Activated T-cell treated with anti-CD3 and anti-CD28 coated beads, Interleukin-2, amount 50 U/mL, for 4 hours (primary cell): Measurements from ENCODE around the gene NKAPD1. TPM values are rescaled to one million over a fixed set of nuclear protein-coding genes. Genes with fewer than 3 reads are reported as not detected.
"Not testable (repeated sequence)": the region's sequence is repeated elsewhere in the genome, so short reads cannot be mapped to it uniquely, and the experiment has no call there.

Experiments used
- ATAC-seq, 2 donors: fragments of 200-7000 bp; cut with Tn5 transposase; one replicate each; pipeline ENCODE4 v1.10.0; 2021
- DNase-seq: peaks from one replicate; pipeline ENCODE4 v3.0.0-alpha.2; 2020
- H3K27me3 Mint-ChIP-seq: one replicate; pipeline ENCODE4 v1.8.0; 2021; ENCODE audit warnings: low read depth, mixed read lengths
- H3K36me3 Mint-ChIP-seq: one replicate; pipeline ENCODE4 v1.8.0; 2022; ENCODE audit warnings: mixed read lengths; ENCODE audit not compliant: insufficient read depth
- H3K4me1 Mint-ChIP-seq: one replicate; pipeline ENCODE4 v1.8.0; 2021; ENCODE audit warnings: low read depth, mixed read lengths
- H3K4me3 Mint-ChIP-seq: one replicate; pipeline ENCODE4 v1.8.0; 2021; ENCODE audit warnings: mild to moderate bottlenecking, moderate library complexity, mixed read lengths
- H3K9me3 Mint-ChIP-seq: one replicate; pipeline ENCODE4 v1.8.0; 2021; ENCODE audit warnings: mixed read lengths
- total RNA-seq, 3 donors: library from RNA; stranded (reverse); gene quantifications; one replicate each; pipeline ENCODE4 v1.2.1, GENCODE V29; 2021

Gene NKAPD1, protein sequence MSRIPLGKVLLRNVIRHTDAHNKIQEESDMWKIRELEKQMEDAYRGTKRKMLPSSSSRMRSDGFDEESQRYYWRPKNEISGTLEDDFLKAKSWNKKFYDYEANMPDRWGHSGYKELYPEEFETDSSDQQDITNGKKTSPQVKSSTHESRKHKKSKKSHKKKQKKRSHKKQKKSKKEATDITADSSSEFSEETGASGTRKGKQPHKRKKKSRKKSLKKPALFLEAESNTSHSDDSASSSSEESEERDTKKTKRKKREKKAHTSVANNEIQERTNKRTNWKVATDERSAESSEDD
- 10 to 100 TPM; 19.1 to 21.5 (median 19.8) TPM for total RNA-seq

DNA sequence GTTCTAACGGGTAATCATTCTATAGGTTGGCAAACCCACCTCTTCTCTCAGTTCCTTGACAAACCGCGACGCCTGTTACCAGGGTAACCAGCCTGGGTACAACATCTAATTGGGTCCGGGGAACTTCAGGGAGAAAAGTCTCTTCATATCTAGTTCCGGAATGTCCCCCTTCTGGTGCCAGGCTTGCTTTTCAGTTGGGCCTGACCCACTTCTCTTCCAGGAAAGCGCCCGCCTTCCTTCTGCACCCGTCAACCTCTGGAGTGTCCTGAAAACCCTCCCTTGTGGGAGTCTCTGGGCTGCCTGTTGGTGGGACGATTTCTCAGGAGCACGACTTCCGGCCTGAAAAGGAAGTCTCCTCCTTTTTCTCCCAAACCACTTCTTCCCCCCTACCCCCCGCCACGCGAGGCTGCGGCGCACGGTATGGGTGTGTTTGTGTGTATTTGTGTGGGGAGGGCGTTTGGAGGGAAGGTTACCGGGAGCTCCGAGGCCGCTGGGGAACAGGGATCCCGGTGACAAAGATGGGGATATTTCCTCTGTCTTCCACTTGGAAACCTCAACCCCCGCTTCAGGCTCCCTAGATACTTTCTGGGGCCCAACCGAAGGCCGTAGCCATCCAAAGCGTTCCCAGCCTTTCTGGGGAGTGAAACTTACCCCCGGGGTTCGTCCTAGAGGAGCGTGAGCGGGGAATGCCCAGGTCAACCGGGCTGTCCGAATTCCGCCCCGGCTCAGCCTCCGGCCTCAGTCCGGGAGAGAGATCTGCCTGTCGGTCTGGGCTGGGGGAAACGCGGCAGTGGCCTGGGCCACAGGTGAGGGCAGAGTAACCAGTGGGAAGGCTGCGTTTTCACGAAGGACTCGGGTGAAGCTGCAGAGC, at the start of gene NKAPD1, which contains the start of gene PIH1D2:
Gene NKAPD1 (plus strand): TSS at position 359 of the 871 bp plus-strand sequence. CDS start 1,276 bp downstream, outside the sequence.
Gene PIH1D2 (minus strand): TSS at position 77 of the 871 bp plus-strand sequence. CDS start 843 bp downstream, outside the sequence.
- Mint-ChIP-seq H3K36me3 (peaks cover 17% of the 10 kb centered on the region), H3K4me3 (peak within 1 kb of the TSS; percentile 92)

DNA sequence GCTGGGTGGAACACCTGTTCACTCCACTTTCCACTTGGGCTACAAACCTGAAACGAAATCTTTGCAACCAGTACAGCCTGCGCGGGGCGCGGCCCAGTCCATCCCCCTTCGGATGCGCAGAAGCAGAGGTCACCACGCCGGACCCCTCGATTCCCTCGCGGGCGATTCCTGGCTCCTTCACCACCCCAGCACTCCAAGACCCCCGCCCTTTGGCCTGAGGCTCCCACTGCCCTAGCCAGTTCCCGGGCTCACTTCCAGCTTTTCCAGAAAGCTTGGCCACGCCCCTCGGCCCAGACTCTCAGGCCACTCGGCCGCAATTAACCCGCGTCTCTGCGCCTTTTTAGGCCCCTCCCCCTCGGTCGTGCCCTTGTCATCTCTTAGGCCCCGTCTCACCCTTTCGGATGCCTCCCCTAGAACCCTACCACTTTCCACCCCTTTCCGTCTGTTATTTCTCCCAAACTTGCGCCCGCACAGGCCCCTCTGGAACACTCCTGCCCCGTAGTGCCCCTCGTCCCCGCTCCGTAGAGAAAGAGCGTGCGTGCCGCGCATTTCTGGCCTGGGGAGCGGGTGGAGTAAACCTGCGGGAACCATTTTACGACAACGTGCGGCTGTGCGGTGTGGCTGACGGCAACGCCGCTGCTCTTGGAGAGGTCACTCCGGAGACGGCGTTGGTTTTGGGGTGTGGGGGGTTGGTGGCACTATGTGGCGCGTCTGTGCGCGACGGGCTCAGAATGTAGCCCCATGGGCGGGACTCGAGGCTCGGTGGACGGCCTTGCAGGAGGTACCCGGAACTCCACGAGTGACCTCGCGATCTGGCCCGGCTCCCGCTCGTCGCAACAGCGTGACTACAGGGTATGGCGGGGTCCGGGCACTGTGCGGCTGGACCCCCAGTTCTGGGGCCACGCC, 49.1 kb upstream of the NKAPD1 start, which contains the start of gene DLAT:
Gene DLAT (plus strand): TSS at position 636 of the 906 bp plus-strand sequence. CDS start 65 bp downstream, at position 701.
- ATAC-seq = peak; percentile 92 to 93

More for the DNA sequence above, at the start of gene NKAPD1, which contains the start of gene PIH1D2:
- peak; percentile 91 to 93 for ATAC-seq
- no peaks in the 10 kb centered on the region for H3K9me3 Mint-ChIP-seq
- DNase-seq = peak; percentile 68
- H3K27me3 Mint-ChIP-seq = peaks cover 8% of the 10 kb centered on the region
- peaks cover 24% of the 10 kb centered on the region for H3K4me1 Mint-ChIP-seq

DNA sequence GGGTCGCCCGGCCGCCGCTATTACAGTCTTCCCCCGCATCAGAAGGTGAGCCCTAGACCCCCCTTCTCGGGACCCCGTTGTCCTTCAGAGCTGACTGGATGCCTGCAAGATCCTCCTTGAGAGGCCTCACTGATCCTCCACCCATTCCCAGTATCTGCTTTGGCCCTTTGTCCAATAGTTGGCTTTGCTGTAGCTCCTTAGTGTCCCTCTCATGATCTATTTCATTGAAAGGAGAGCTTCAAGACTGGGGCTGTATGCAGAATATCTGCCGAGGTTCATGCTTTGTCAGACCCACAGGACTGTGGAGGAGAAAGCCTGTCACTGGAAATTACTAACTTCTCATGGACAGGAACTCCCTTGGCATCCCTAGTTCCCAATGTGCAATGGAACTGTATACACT, 48.4 kb upstream of the NKAPD1 start:
- peaks cover 22% of the 10 kb centered on the region for H3K4me1 Mint-ChIP-seq
- H3K27me3 Mint-ChIP-seq = no peaks in the 10 kb centered on the region
- H3K36me3 Mint-ChIP-seq = peaks cover 20% of the 10 kb centered on the region
- ATAC-seq (peak in 1 of 2 donors; percentile 9), DNase-seq (no peak)
- peak overlapping the region; percentile 99 for H3K4me3 Mint-ChIP-seq
- no peaks in the 10 kb centered on the region for H3K9me3 Mint-ChIP-seq

More for the DNA sequence above, 49.1 kb upstream of the NKAPD1 start, which contains the start of gene DLAT:
- H3K4me1 Mint-ChIP-seq = peaks cover 19% of the 10 kb centered on the region
- peak within 1 kb of the TSS; percentile 99 for H3K4me3 Mint-ChIP-seq
- no peaks in the 10 kb centered on the region for H3K27me3 Mint-ChIP-seq
- H3K36me3 Mint-ChIP-seq = peaks cover 16% of the 10 kb centered on the region
- DNase-seq = peak; percentile 71
- no peaks in the 10 kb centered on the region for H3K9me3 Mint-ChIP-seq

DNA sequence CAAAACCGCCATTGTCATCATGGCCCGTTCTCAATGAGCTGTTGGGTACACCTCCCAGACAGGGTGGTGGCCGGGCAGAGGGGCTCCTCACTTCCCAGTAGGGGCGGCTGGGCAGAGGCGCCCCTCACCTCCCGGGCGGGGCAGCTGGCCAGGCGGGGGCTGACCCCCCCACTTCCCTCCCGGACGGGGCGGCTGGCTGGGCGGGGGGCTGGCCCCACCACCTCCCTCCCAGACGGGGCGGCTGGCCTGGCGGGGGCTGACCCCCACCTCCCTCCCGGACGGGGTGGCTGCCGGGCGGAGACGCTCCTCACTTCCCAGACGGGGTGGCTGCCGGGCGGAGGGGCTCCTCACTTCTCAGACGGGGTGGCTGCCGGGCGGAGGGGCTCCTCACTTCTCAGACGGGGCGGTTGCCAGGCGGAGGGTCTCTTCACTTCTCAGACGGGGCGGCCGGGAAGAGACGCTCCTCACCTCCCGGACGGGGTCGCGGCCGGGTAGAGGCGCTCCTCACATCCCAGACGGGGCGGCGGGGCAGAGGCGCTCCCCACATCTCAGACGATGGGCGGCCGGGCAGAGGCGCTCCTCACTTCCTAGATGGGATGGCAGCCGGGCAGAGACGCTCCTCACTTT, 47.2 kb upstream of the NKAPD1 start:
- H3K9me3 Mint-ChIP-seq, ATAC-seq, DNase-seq, H3K27me3 Mint-ChIP-seq, H3K4me3 Mint-ChIP-seq: not testable (repeated sequence)
- peaks cover 20% of the 10 kb centered on the region for H3K36me3 Mint-ChIP-seq
- H3K4me1 Mint-ChIP-seq = peaks cover 22% of the 10 kb centered on the region

DNA sequence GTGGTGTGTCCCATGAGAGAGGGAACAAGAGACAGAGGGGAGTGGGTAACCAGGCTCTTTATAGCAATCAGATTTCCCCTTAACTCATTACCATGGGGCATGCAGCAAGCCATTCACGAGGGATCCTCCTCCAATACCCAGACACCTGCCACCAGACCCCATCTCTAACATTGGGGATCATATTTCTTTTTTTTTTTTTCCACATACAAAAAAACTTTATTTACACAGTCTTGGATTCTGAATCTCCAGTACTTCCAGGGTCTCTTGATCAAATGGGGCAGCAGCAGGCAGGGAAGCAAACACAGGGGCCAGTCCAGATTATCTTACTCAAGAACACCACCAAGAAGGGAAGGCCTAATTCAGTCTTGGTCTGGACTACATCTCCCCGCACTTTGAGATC, 44.6 kb upstream of the NKAPD1 start:
- DNase-seq (no peak), ATAC-seq (no peak)
- no peaks in the 10 kb centered on the region for H3K27me3 Mint-ChIP-seq
- peaks cover 14% of the 10 kb centered on the region for H3K4me1 Mint-ChIP-seq
- no peak overlapping the region for H3K4me3 Mint-ChIP-seq
- no peaks in the 10 kb centered on the region for H3K9me3 Mint-ChIP-seq
- H3K36me3 Mint-ChIP-seq = peaks cover 32% of the 10 kb centered on the region

DNA sequence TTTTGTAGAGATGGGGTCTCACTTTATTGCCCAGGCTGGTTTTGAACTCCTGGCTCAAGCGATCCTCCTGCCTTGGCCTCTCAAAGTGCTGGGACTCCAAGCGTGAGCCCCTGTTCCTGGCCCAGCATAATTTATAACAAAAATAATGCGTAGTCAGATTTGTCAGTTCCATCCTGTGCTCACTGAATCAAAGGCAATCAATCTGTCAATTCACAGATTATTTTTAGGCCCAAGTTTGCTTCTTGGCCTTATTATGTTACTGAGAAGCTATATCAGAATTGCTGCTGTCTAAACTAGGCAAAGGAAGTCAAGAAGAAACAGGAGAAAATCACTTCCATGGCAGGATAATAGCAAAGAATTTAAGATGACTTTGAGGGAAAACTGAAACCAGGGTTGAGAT, 40.2 kb upstream of the NKAPD1 start:
- DNase-seq (no peak), ATAC-seq (no peak)
- Mint-ChIP-seq H3K4me3 (no peak overlapping the region), H3K4me1 (peaks cover 7% of the 10 kb centered on the region), H3K36me3 (peaks cover 37% of the 10 kb centered on the region), H3K27me3 (no peaks in the 10 kb centered on the region), H3K9me3 (no peaks in the 10 kb centered on the region)

DNA sequence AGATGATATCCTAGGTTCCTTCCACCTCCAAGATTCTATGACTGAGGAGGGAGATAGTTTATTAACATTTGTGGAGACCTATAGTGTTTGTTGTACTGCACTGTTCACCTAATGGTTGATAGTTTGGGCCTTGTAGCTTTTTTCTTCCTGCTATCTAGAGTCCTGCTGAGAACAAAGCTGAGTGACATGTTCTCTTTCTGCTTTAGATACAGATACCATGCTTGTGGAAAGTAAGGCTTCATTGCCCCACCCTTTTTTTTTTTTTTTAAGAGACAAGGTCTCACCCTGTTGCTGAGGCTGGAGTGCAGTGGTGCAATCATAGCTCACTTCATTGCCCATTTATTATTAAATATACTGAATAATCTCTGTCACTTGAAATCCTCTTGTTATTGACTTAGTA, 36.6 kb upstream of the NKAPD1 start:
- Mint-ChIP-seq H3K4me3 (no peak overlapping the region), H3K9me3 (no peaks in the 10 kb centered on the region), H3K36me3 (peaks cover 37% of the 10 kb centered on the region), H3K27me3 (no peaks in the 10 kb centered on the region), H3K4me1 (peaks cover 7% of the 10 kb centered on the region)
- ATAC-seq (no peak), DNase-seq (no peak)

DNA sequence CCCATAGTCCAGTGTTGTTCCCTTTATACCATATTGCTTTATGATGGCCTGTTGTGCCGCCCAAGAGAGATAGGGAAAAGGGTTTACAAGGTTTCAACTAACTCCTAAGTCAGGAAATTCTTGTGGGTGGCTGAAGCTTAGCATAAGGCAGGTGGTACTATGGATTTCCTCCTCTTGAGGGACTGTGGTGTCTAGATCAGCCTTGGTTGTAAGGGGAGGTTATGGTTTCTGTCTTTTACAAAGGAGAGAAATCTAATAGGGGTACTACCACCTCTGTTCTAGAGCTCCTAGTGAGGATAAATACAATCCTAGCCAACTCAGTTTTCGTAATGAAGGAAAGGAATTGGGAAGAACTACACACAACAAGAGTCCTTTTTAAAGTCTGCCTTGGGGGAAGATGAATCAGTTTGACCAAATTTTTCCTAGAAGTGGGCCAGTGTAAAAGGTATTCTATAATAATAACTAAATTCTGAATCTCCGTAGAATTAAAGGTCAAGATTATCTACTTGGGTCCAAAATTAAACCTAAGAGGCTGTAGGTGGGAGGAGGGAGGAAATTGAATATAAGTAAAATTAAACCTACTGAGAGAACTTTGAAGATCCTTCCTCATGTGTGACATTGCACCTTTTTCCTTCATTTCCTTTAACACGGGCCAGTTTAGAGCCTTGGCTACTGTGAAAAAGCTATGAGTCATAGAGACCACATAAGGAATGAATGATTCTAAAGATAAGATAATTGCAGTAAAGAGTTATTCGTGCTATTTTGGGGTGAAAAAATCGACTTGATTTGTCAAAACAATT, 31.7 kb upstream of the NKAPD1 start:
- Mint-ChIP-seq H3K36me3 (peaks cover 50% of the 10 kb centered on the region), H3K27me3 (no peaks in the 10 kb centered on the region), H3K4me1 (peaks cover 7% of the 10 kb centered on the region), H3K4me3 (no peak overlapping the region), H3K9me3 (no peaks in the 10 kb centered on the region)
- DNase-seq (no peak), ATAC-seq (no peak)

DNA sequence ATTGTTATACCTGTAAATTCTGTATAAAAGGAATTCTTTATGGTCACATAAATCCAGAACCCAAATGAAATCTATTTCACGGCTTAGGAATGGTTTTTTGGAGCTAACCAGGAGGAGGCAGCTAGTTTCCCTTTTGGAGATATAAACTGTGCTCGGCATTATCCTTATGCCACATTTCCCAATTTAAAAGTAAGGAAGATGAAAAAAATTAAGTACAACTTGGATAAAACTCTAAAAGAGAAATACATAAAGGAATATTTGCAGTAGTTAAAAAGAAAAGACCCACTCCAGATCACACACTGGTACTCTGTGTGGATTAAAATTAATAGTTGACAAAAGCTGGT, 31.2 kb upstream of the NKAPD1 start:
- DNase-seq (no peak), ATAC-seq (no peak)
- Mint-ChIP-seq H3K4me3 (no peak overlapping the region), H3K27me3 (no peaks in the 10 kb centered on the region), H3K36me3 (peaks cover 50% of the 10 kb centered on the region), H3K4me1 (peaks cover 10% of the 10 kb centered on the region), H3K9me3 (no peaks in the 10 kb centered on the region)

DNA sequence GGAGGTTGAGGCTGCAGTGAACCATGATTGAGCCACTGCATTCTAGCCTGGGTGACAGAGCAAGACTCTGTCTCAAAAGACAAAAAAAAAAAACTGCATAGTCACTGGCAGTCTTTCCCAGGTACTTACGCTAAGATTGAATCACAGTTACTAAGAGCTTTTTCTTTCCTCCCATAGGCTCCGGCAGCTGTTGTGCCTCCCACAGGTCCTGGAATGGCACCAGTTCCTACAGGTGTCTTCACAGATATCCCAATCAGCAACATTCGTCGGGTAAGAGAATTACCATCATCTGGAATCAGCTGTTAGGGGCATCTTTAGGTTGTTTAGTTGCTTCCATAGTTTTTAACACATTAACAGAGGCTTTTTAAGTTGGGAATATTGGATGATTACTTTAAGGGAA, 29.1 kb upstream of the NKAPD1 start:
- H3K4me1 Mint-ChIP-seq = peaks cover 23% of the 10 kb centered on the region
- H3K4me3 Mint-ChIP-seq = no peak overlapping the region
- H3K9me3 Mint-ChIP-seq = no peaks in the 10 kb centered on the region
- H3K36me3 Mint-ChIP-seq = peaks cover 50% of the 10 kb centered on the region
- ATAC-seq = no peak
- DNase-seq = no peak
- H3K27me3 Mint-ChIP-seq = no peaks in the 10 kb centered on the region

DNA sequence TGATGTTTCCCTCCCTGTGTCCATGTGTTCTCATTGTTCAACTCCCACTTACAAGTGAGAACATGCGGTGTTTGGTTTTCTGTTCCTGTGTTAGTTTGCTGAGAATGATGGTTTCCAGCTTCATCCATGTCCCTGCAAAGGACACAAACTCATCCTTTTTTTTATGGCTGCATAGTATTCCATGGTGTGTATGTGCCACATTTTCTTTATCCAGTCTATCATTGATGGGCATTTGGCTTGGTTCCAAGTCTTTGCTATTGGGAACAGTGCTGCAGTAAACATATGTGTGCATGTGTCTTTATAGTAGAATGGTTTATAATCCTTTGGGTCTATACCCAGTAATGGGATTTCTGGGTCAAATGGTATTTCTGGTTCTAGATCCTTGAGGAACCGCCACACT, 27.5 kb upstream of the NKAPD1 start:
- not testable (repeated sequence) for H3K27me3 Mint-ChIP-seq, H3K4me3 Mint-ChIP-seq, ATAC-seq, H3K9me3 Mint-ChIP-seq, DNase-seq
- Mint-ChIP-seq H3K4me1 (peaks cover 25% of the 10 kb centered on the region), H3K36me3 (peaks cover 54% of the 10 kb centered on the region)

DNA sequence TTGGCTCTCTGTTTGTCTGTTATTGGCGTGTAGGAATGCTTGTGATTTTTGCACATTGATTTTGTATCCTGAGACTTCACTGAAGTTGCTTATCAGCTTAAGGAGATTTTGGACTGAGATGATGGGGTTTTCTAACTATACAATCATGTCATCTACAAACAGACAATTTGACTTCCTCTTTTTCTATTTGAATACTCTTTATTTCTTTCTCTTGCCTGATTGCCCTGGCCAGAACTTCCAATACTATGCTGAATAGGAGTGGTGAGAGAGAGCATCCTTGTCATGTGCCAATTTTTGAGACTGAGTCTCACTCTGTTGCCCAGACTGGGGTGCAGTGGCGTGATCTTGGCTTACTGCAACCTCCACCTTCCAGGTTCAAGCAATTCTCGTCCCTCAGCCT, 25.8 kb upstream of the NKAPD1 start:
- not testable (repeated sequence) for DNase-seq, H3K9me3 Mint-ChIP-seq, ATAC-seq, H3K4me3 Mint-ChIP-seq, H3K27me3 Mint-ChIP-seq
- Mint-ChIP-seq H3K4me1 (peaks cover 22% of the 10 kb centered on the region), H3K36me3 (peaks cover 62% of the 10 kb centered on the region)

DNA sequence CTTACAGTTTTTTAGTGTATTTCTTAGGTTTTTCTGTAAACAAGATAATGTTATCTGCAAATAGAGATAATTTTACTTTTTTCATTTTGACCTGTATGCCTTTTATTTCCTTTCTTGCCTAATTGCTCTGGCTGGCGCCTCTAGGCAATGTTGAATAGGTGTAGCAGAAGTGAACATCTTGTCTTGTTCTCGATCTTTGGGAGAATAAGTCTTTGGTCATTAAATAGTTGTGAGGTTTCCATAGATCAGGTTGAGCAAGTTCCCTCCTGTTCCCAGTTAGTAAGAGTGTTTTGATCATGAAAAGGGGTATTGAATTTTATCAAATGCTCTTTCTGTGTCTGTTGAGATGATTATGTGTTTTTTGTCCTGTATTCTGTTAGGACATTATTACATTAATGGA, 24.3 kb upstream of the NKAPD1 start:
- peaks cover 57% of the 10 kb centered on the region for H3K36me3 Mint-ChIP-seq
- DNase-seq = no peak
- H3K4me1 Mint-ChIP-seq = peaks cover 22% of the 10 kb centered on the region
- no peak overlapping the region for H3K4me3 Mint-ChIP-seq
- no peaks in the 10 kb centered on the region for H3K27me3 Mint-ChIP-seq
- no peak for ATAC-seq
- no peaks in the 10 kb centered on the region for H3K9me3 Mint-ChIP-seq
